Esophagus squamous epithelium (tissue), 5 donors: ENCODE data around the gene STAG1. TPM values are rescaled to one million over a fixed set of nuclear protein-coding genes. Genes with fewer than 3 reads are reported as not detected.

Experiments used
- DNase-seq: peaks from one replicate; lab custom pipeline; 2025; lab: John Stamatoyannopoulos, UW
- H3K27ac ChIP-seq, 4 donors: fragments of 200-600 bp; sonication (generic); one replicate each; pipeline ENCODE4 v1.5.1; 2016 to 2019; ENCODE audit warnings: mild to moderate bottlenecking in 1 of 4
- H3K27me3 ChIP-seq, 4 donors: fragments of 200-600 bp; sonication (generic); 1 replicate in 3 of 4; 2 replicates in 1 of 4; pipeline versions ENCODE4 v1.5.1 to v1.6.0; 2017 to 2021; ENCODE audit warnings: antibody characterized with exemption in 1 of 4
- H3K36me3 ChIP-seq, 3 donors: fragments of 200-600 bp; sonication (generic); one replicate each; pipeline ENCODE4 v1.5.1; 2016 to 2019
- H3K4me1 ChIP-seq, 3 donors: fragments of 200-600 bp; sonication (generic); one replicate each; pipeline ENCODE4 v1.5.1; 2017 to 2019
- H3K4me3 ChIP-seq, 4 donors: fragments of 200-600 bp; sonication (generic); 1 replicate in 3 of 4; 2 replicates in 1 of 4; pipeline ENCODE4 v1.5.1; 2016 to 2019; ENCODE audit warnings: mild to moderate bottlenecking in 2 of 4, moderate library complexity in 1 of 4
- H3K9me3 ChIP-seq, 3 donors: fragments of 200-600 bp; sonication (generic); one replicate each; pipeline ENCODE4 v1.5.1; 2016 to 2019
- POLR2A ChIP-seq, 4 donors: fragments of 450-650 bp; IDR thresholded peaks; one replicate each; pipeline ENCODE4 v1.6.1; 2017; ENCODE audit warnings: antibody characterized with exemption in 4 of 4, mild to moderate bottlenecking in 4 of 4, moderate library complexity in 3 of 4
- WGBS, 2 donors: methylation state at CpG; one replicate each; pipeline ENCODE4 v1.1.5; 2018; 5-methylcytosine and 5-hydroxymethylcytosine counted together
- intact Hi-C: fragments of 100-400 bp; cut with DNase I; formaldehyde crosslinking; loops from one replicate; pipeline ENCODE4 v1.15.0; 2022
- total RNA-seq, 4 donors: library from RNA; depleted of rRNA; stranded (reverse); fragments of >200 nt; gene quantifications; one replicate each; pipeline ENCODE4 v1.1.0, GENCODE V29; 2016
- TF ChIP-seq, protein P1 (sequence below), 6 experiments: fragments of 450-650 bp in 4 of 6; fragments of 200-600 bp in 2 of 6; sonication (generic) in 2 of 6; IDR thresholded peaks; one replicate each; pipeline ENCODE4 v1.5.1; 2016 to 2019; ENCODE audit warnings: antibody characterized with exemption in 6 of 6, mild to moderate bottlenecking in 4 of 6, moderate library complexity in 4 of 6
- donor health status: DM: yes; HTN: yes; CAD: no.

Gene STAG1
- total RNA-seq, 4 donors from 2014 or later = 10.9 to 42.9 (median 24.9) TPM

DNA sequence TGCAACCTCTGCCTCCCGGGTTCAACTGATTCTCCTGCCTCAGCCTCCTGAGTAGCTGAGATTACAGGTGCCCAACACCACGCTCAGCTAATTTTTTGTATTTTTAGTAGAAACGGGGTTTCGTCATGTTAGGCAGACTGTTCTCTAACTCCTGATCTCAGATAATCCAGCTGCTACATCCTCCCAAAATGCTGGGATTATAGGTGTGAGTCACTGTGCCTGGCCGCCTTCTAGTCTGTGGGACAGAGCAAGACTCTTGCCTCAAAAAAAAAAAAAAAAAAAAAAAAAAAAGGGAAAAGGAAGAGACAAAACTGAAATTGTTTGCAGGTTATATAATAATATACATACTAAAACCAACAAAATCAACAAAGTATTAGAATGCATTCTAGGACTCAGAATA lies 286.9 kb downstream of the STAG1 start:
- TF ChIP-seq, protein P1, sequence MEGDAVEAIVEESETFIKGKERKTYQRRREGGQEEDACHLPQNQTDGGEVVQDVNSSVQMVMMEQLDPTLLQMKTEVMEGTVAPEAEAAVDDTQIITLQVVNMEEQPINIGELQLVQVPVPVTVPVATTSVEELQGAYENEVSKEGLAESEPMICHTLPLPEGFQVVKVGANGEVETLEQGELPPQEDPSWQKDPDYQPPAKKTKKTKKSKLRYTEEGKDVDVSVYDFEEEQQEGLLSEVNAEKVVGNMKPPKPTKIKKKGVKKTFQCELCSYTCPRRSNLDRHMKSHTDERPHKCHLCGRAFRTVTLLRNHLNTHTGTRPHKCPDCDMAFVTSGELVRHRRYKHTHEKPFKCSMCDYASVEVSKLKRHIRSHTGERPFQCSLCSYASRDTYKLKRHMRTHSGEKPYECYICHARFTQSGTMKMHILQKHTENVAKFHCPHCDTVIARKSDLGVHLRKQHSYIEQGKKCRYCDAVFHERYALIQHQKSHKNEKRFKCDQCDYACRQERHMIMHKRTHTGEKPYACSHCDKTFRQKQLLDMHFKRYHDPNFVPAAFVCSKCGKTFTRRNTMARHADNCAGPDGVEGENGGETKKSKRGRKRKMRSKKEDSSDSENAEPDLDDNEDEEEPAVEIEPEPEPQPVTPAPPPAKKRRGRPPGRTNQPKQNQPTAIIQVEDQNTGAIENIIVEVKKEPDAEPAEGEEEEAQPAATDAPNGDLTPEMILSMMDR (IDR thresholded peaks at IDR 0.05) = no peak
- whole genome bisulfite sequencing, 2 donors = 59 to 61% methylated on average over 4 to 5 of the region's 5 CpGs
- Histone ChIP-seq H3K27me3 (no peaks in the 10 kb centered on the region), H3K27ac (no peak overlapping the region), H3K4me3 (no peak overlapping the region), H3K4me1 (no peaks in the 10 kb centered on the region), H3K9me3 (no peaks in the 10 kb centered on the region), H3K36me3 (peaks cover 0 to 35% (median 0%) of the 10 kb centered on the region in 3 donors)
- DNase-seq = no peak
- intact Hi-C loops = no loop called here

DNA sequence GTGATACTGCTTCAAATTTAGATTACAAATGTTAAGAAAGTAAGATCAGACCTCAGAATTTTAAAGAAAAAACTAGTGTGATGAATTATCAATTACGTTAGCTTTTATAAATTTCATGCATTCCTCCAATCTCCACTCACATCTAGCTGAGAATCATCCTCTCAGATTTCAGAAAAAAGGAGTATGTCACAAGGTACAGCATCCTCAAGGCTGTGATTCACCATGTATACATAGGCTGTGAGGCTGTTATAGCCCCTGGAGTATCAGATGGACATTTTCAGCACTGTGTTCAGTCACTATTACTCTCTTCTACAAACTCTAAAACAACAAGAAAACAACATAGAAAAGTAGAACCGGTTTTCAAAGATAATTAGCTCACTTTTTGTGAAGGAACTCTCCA lies 287.7 kb downstream of the STAG1 start:
- no peaks in the 10 kb centered on the region for H3K27me3 ChIP-seq
- TF ChIP-seq, protein P1 (IDR thresholded peaks at IDR 0.05) = no peak
- TF ChIP-seq POLR2A (IDR thresholded peaks at IDR 0.05) = no peak
- H3K36me3 ChIP-seq = peaks cover 0 to 40% (median 0%) of the 10 kb centered on the region in 3 donors
- H3K4me1 ChIP-seq = no peaks in the 10 kb centered on the region
- H3K9me3 ChIP-seq = no peaks in the 10 kb centered on the region
- no peak for DNase-seq
- H3K4me3 ChIP-seq = no peak overlapping the region
- 70 to 76% methylated on average over 2 of the region's 2 CpGs for WGBS, 2 donors
- no peak overlapping the region for H3K27ac ChIP-seq
- intact Hi-C loops = no loop called here

DNA sequence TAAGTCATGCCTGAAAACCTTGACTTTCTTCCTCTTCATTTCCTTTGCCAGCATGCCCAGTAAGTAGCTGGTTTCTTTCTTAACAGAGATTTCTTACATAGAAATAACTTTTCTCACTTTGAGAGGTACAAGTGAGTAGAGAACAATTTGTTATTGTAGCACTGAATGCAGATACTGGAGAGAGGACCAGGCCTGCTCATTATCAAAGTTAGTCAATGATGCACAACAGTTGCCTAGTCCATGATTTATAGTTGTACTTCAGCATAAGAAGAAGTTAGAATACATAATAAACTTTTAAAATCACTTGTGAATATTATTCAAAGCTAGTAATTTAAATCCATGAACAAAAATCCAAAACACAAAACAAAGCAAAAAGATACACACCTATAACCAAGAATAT lies 289.0 kb downstream of the STAG1 start:
- Histone ChIP-seq H3K27ac (no peak overlapping the region), H3K36me3 (peaks cover 0 to 49% (median 0%) of the 10 kb centered on the region in 3 donors), H3K9me3 (peaks cover 0 to 5% (median 1%) of the 10 kb centered on the region in 3 donors), H3K27me3 (no peaks in the 10 kb centered on the region), H3K4me1 (no peaks in the 10 kb centered on the region), H3K4me3 (no peak overlapping the region)
- TF ChIP-seq, protein P1 (IDR thresholded peaks at IDR 0.05) = no peak
- TF ChIP-seq POLR2A (IDR thresholded peaks at IDR 0.05) = no peak
- intact Hi-C loops = no loop called here
- no peak for DNase-seq

DNA sequence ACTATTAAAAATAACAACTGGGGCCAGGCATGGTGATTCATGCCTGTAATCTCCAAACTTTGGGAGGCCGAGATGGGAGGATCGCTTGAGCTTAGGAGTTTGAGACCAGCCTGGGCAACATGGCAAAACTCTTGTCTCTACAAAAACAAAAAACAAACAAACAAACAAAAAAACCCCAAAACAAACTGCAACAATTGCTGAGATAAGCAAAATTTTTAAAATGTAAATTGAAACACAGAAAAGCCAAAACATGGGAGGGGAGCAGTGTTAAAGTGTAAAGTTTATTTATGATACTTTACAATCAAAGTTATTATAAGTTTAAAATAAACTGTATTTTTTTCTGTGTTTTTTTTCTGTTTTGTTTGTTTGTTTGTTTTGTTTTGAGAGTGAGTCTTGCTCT lies 294.4 kb downstream of the STAG1 start:
- no peak for DNase-seq
- Histone ChIP-seq H3K27ac (no peak overlapping the region), H3K36me3 (peaks cover 6 to 91% (median 18%) of the 10 kb centered on the region in 3 donors), H3K9me3 (peaks cover 0 to 38% (median 31%) of the 10 kb centered on the region in 3 donors), H3K4me3 (no peak overlapping the region), H3K27me3 (no peaks in the 10 kb centered on the region), H3K4me1 (no peaks in the 10 kb centered on the region)
- intact Hi-C loops = no loop called here
- TF ChIP-seq POLR2A (IDR thresholded peaks at IDR 0.05) = no peak
- TF ChIP-seq, protein P1 (IDR thresholded peaks at IDR 0.05) = no peak
- 95 to 96% methylated on average over 2 of the region's 2 CpGs for WGBS, 2 donors

DNA sequence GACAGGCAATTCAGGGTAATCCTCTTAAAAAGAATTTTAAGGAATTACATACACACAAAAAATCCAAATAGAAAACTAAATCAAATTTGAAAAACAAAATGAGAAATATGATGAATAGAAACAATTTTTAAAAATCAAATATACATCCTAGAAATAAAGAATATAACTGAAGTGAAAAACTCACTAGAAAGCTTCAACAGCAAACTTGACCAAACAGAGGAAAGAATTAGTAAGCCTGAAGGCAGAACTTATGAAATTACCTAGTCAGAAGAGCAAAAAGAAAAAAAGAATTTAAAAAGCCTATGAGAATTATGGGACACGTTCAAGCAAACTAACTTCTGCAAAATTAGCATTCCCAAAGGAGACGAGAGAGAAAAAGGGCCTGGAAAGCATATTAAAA lies 296.0 kb downstream of the STAG1 start:
- intact Hi-C loops = no loop called here
- Histone ChIP-seq H3K36me3 (peaks cover 6 to 91% (median 18%) of the 10 kb centered on the region in 3 donors), H3K4me1 (no peaks in the 10 kb centered on the region), H3K9me3 (peaks cover 0 to 38% (median 31%) of the 10 kb centered on the region in 3 donors), H3K27me3 (no peaks in the 10 kb centered on the region), H3K27ac (no peak overlapping the region), H3K4me3 (no peak overlapping the region)
- 89 to 98% methylated on average over 2 of the region's 2 CpGs for WGBS, 2 donors
- no peak for TF ChIP-seq POLR2A (IDR thresholded peaks at IDR 0.05)
- TF ChIP-seq, protein P1 (IDR thresholded peaks at IDR 0.05) = no peak
- no peak for DNase-seq
